K562 (cell line): ENCODE results near the gene MAPK4. TPM values are rescaled to one million over a fixed set of nuclear protein-coding genes. Genes with fewer than 3 reads are reported as not detected.

ENCODE experiments used
- ATAC-seq: fragments of 200-7000 bp; cut with Tn5 transposase; 3 replicates; pipeline ENCODE4 v1.9.1; 2020; ENCODE audit warnings: moderate library complexity
- BruUV-seq: library from RNA; stranded (reverse); fragments of 400-500 nt; replicated peaks from 2 replicates; lab custom pipeline; 2021; lab: Mats Ljungman, UMichigan
- CTCF ChIA-PET: fragments of 300-600 bp; formaldehyde crosslinking; extraction: SDS; loops from one replicate; lab custom pipeline; 2021; ENCODE audit warnings: low intra/inter-chr PET ratio; lab: Yijun Ruan, JAX
- POLR2A ChIA-PET: fragments of 300-600, 350-650 bp; sonication (Branson Sonifier 250); formaldehyde crosslinking; extraction: SDS; loops from one replicate; lab custom pipeline; 2021; ENCODE audit warnings: antibody characterized with exemption, inconsistent platforms; lab: Yijun Ruan, JAX
- DNase-seq, 4 experiments: peaks; one replicate each; pipeline versions ENCODE4 v3.0.0 to v3.0.0-alpha.2; 2011 to 2018; ENCODE audit warnings: low spot score in 3 of 4, mixed read lengths in 3 of 4; ENCODE audit errors: extremely low read depth in 1 of 4
- FAIRE-seq: peaks from 2 replicates; lab custom pipeline; 2011; peaks lifted over from hg19 to GRCh38; lab: Jason Lieb, UNC
- H2AFZ ChIP-seq: 2 replicates; pipeline ENCODE4 v1.6.0; 2011; ENCODE audit warnings: low read depth, low read length, control low read depth, inconsistent platforms
- H3K27ac ChIP-seq: fragments of 200-600 bp; 3 replicates; pipeline ENCODE4 v1.8.0; 2011; ENCODE audit warnings: low read depth, mild to moderate bottlenecking, control low read depth, inconsistent platforms, low read length, moderate library complexity, mixed read lengths; ENCODE audit errors: extremely low read depth
- H3K27me3 ChIP-seq, 2 experiments: fragments of 300-600 bp in 1 of 2; 2 replicates in 1 of 2; 3 replicates in 1 of 2; pipeline versions ENCODE4 v1.6.0 to v1.8.0; 2011; ENCODE audit warnings: inconsistent platforms in 2 of 2, low read length in 2 of 2, mild to moderate bottlenecking in 1 of 2, mixed read lengths in 1 of 2, moderate library complexity in 1 of 2; ENCODE audit not compliant: control insufficient read depth in 2 of 2, insufficient read depth in 2 of 2
- H3K36me3 ChIP-seq: fragments of 300-600 bp; 3 replicates; pipeline ENCODE4 v1.8.0; 2011; ENCODE audit warnings: mild to moderate bottlenecking, low read length, inconsistent platforms; ENCODE audit not compliant: control insufficient read depth, insufficient read depth
- H3K4me1 ChIP-seq, 2 experiments: fragments of 200-600 bp in 1 of 2; replicated peaks in 1 of 2; 2 replicates in 1 of 2; 3 replicates in 1 of 2; pipeline versions ENCODE4 v1.5.1 to v1.8.0; 2011; ENCODE audit warnings: inconsistent platforms in 2 of 2, low read length in 2 of 2, mild to moderate bottlenecking in 1 of 2, mixed read lengths in 1 of 2, moderate library complexity in 1 of 2; ENCODE audit not compliant: control insufficient read depth in 2 of 2, insufficient read depth in 2 of 2
- H3K4me2 ChIP-seq: 2 replicates; pipeline ENCODE4 v1.6.1; 2011; ENCODE audit warnings: low read length, control low read depth, inconsistent platforms, mixed read lengths; ENCODE audit not compliant: insufficient read depth
- H3K4me3 ChIP-seq: fragments of 200-600 bp; sonication (generic), shearing (Covaris generic); 2 replicates; pipeline ENCODE4 v1.5.1; 2016; ENCODE audit warnings: control low read depth, inconsistent platforms
- H3K79me2 ChIP-seq: fragments of 200-600 bp; 3 replicates; pipeline ENCODE4 v1.8.0; 2011; ENCODE audit warnings: low read length, inconsistent platforms; ENCODE audit not compliant: control insufficient read depth, insufficient read depth
- H3K9ac ChIP-seq, 2 experiments: 2 replicates each; pipeline versions ENCODE4 v1.6.0 to v1.6.1; 2011; ENCODE audit warnings: low read depth in 2 of 2, low read length in 2 of 2, control low read depth in 1 of 2, inconsistent platforms in 1 of 2, mild to moderate bottlenecking in 1 of 2, mixed read lengths in 1 of 2; ENCODE audit not compliant: insufficient read depth in 1 of 2
- H3K9me1 ChIP-seq: one replicate; pipeline ENCODE4 v1.6.0; 2011; ENCODE audit warnings: inconsistent platforms, mild to moderate bottlenecking, low read length, moderate library complexity; ENCODE audit not compliant: control insufficient read depth, insufficient read depth
- H3K9me3 ChIP-seq: replicated peaks from 2 replicates; pipeline ENCODE4 v1.5.1; 2011; ENCODE audit warnings: low read depth, low read length, inconsistent platforms; ENCODE audit not compliant: control insufficient read depth, insufficient read depth
- H4K20me1 ChIP-seq: replicated peaks from 2 replicates; pipeline ENCODE4 v1.6.1; 2011; ENCODE audit warnings: low read length, inconsistent platforms, mixed read lengths; ENCODE audit not compliant: control insufficient read depth, insufficient read depth
- CBX2 ChIP-seq: fragments of 200-600 bp; sonication (generic); IDR thresholded peaks from one replicate; pipeline ENCODE4 v1.6.1; 2012; ENCODE audit warnings: mild to moderate bottlenecking, low read length, inconsistent platforms; ENCODE audit not compliant: insufficient read depth, poor library complexity, severe bottlenecking
- HINFP ChIP-seq: fragments of 450-650 bp; conservative IDR thresholded peaks from 2 replicates; pipeline ENCODE4 v1.6.1; 2016; ENCODE audit warnings: missing genetic modification characterization, low read depth, mild to moderate bottlenecking, control low read depth, missing compliant biosample characterization
- POLR3G ChIP-seq: IDR thresholded peaks from 2 replicates; pipeline ENCODE4 v1.6.1; 2011; ENCODE audit not compliant: insufficient read length, insufficient replicate concordance; ENCODE audit errors: extremely low read depth
- SAP30 ChIP-seq: fragments of 200-600 bp; sonication (generic); IDR thresholded peaks from 2 replicates; pipeline ENCODE4 v1.6.1; 2012; ENCODE audit warnings: borderline replicate concordance, low read depth, mild to moderate bottlenecking, moderate library complexity, low read length, control low read depth, inconsistent platforms; ENCODE audit not compliant: insufficient read depth, poor library complexity, severe bottlenecking
- SP1 ChIP-seq: sonication (generic); formaldehyde crosslinking; IDR thresholded peaks from 2 replicates; pipeline ENCODE4 v1.8.1; 2022; ENCODE audit warnings: mild to moderate bottlenecking, missing genetic modification reagents
- SPI1 ChIP-seq: IDR thresholded peaks from 2 replicates; pipeline ENCODE4 v1.6.1; 2011; ENCODE audit warnings: low read depth, low read length, control low read depth, borderline replicate concordance
- WGBS: fragments of 100-300 bp; shearing (Covaris generic); methylation state at CpG from one replicate; pipeline ENCODE4 v1.1.6; 2016; ENCODE audit warnings: low coverage, mixed read lengths; ENCODE audit not compliant: insufficient coverage; ENCODE audit errors: missing lambda C conversion rate; 5-methylcytosine and 5-hydroxymethylcytosine counted together
- in situ Hi-C: fragments of 300-500 bp; cut with MboI; formaldehyde crosslinking; loops from 4 replicates; pipeline ENCODE4 v1.15.0; 2018; ENCODE audit warnings: inconsistent platforms, mixed read lengths
- intact Hi-C: fragments of 100-400 bp; cut with micrococcal nuclease; formaldehyde crosslinking; loops from 2 replicates; pipeline ENCODE4 v1.14.2; 2022
- polyA plus RNA-seq, 8 experiments: library from polyadenylated mRNA; depleted of rRNA in 4 of 8; stranded (reverse) in 5 of 8; unstranded in 3 of 8; fragments of >200 nt; fragmentation: Nextera tagmentation in 2 of 8; fragmentation: Illumina TruSeq in 1 of 8; extraction: Ambion mirVana in 2 of 8; extraction: Trizol in 1 of 8; gene quantifications; 2 replicates each; pipeline versions ENCODE4 v1.2.1 to v1.2.3, GENCODE V29; 2011 to 2014; ENCODE audit warnings: inconsistent platforms in 1 of 8, missing spikeins in 1 of 8
- total RNA-seq, 7 experiments: library from RNA; depleted of rRNA in 6 of 7; stranded (reverse); fragments of >200 nt in 6 of 7; fragmentation: Illumina TruSeq in 2 of 7; extraction: Trizol in 2 of 7; gene quantifications; 2 replicates each; pipeline versions ENCODE4 v1.2.1 to v1.2.3, GENCODE V29; 2011 to 2021; ENCODE audit warnings: low replicate concordance in 1 of 7

MAPK4 gene
- total and polyA plus RNA-seq, 9 of the 15 experiments (the other 6 are each of a cell fraction or from before 2014, with no cell fraction given) = not detected

- no peak overlapping the region for H2AFZ ChIP-seq
- CTCF ChIA-PET = no interaction called here
- BruUV-seq = no TSS peak
Measured at GRCh38 chr18:50578030-50578429, 18.1 kb downstream of the MAPK4 start.

GRCh38 chr18:50578651-50579050 lies 18.8 kb downstream of the MAPK4 start:
- Histone ChIP-seq H4K20me1 (no peaks in the 10 kb centered on the region), H3K4me3 (no peak overlapping the region), H3K4me2 (no peak overlapping the region), H2AFZ (no peak overlapping the region), H3K4me1 (no peaks in the 10 kb centered on the region), H3K9me1 (no peaks in the 10 kb centered on the region), H3K9ac (no peak overlapping the region), H3K36me3 (no peaks in the 10 kb centered on the region), H3K27me3 (no peaks in the 10 kb centered on the region)
- BruUV-seq = no TSS peak
- ATAC-seq = no peak
- intact Hi-C loops = no loop called here
- POLR2A ChIA-PET = interaction anchor here (0.7 kb wide), 1 partner anchor 158 kb away, joined by 3 read pairs; no protein-coding TSS in a partner anchor
- peak in 3 of 4 experiments; percentile 3 to 16 (median 14) for DNase-seq
- no peak for TF ChIP-seq SP1 (CRISPR knock-in tag)
- TF ChIP-seq POLR3G = no peak
- TF ChIP-seq CBX2 = no peak
- TF ChIP-seq SAP30 = no peak
- TF ChIP-seq, all 486 proteins: peak for 0
- WGBS = 0% methylated on average over 2 of the region's 3 CpGs
- in situ Hi-C loops = no loop called here
- FAIRE-seq = no peak
- no peaks in the 10 kb centered on the region for H3K9me3 ChIP-seq
- CTCF ChIA-PET = no interaction called here
- H3K79me2 ChIP-seq = no peaks in the 10 kb centered on the region
- H3K27ac ChIP-seq = no peak overlapping the region

More at GRCh38 chr18:50578030-50578429, 18.1 kb downstream of the MAPK4 start:
- ATAC-seq (no peak), DNase-seq (no peak), FAIRE-seq (no peak)
- H3K9me1 ChIP-seq = no peaks in the 10 kb centered on the region
- H3K4me1 ChIP-seq = no peaks in the 10 kb centered on the region
- in situ Hi-C loops = no loop called here
- H3K4me3 ChIP-seq = no peak overlapping the region
- no peaks in the 10 kb centered on the region for H3K79me2 ChIP-seq
- intact Hi-C loops = no loop called here
- H3K27ac ChIP-seq = no peak overlapping the region
- H3K9ac ChIP-seq = no peak overlapping the region
- POLR2A ChIA-PET = interaction anchor here (0.7 to 1.0 kb wide), 2 partner anchors 9 to 159 kb away, joined by 3 read pairs; no protein-coding TSS in a partner anchor
- H4K20me1 ChIP-seq = no peaks in the 10 kb centered on the region
- H3K27me3 ChIP-seq = no peaks in the 10 kb centered on the region
- WGBS = 0% methylated on average over 4 of the region's 6 CpGs
- TF ChIP-seq HINFP (tag) (no peak), SPI1 (peak; percentile 89)
- no peaks in the 10 kb centered on the region for H3K36me3 ChIP-seq
- H3K4me2 ChIP-seq = no peak overlapping the region
- no peaks in the 10 kb centered on the region for H3K9me3 ChIP-seq
